Measurements from ENCODE around the gene TGM6.

Gene TGM6

GRCh38 chr20:2350606-2351005, 30.1 kb upstream of the TGM6 start:
- TF ChIP-seq CTCF (IDR thresholded peaks at IDR 0.05; ENCODE audit: low read depth, low read length): no peak
- no peak for DNase-seq
- no peak overlapping the region for H3K4me3 ChIP-seq (ENCODE audit: low read depth, low read length)

DNA sequence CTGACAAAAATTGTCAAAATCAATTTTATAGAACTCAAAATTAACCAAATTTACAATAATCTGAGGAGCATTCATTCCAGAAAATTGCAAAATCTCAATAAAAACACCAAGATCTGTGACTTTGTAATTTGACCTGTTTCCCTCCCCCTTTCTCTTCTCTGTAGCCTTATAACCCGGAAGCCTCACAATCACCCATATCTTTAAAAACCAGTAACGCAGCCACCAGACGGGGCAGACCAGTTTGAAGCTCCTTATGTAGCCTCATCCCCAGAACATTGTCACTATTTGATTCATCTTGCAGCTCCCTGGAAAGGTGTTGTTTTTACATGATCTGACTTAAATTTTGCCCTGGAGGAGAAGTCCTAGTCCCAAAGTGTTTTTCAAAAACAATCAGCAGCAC, 27.5 kb upstream of the TGM6 start:
- H3K4me3 ChIP-seq (ENCODE audit: low read depth, low read length): no peak overlapping the region
- peaks cover 2% of the 10 kb centered on the region for H3K27me3 ChIP-seq (ENCODE audit: insufficient read depth, low read depth, severe bottlenecking)
- no peaks in the 10 kb centered on the region for H3K9me3 ChIP-seq (ENCODE audit: severe bottlenecking)
- DNase-seq: no peak
- H3K27ac ChIP-seq: no peak overlapping the region
- no peaks in the 10 kb centered on the region for H3K36me3 ChIP-seq
- no peak for TF ChIP-seq CTCF (IDR thresholded peaks at IDR 0.05; ENCODE audit: low read depth, low read length)

More at GRCh38 chr20:2350606-2351005, 30.1 kb upstream of the TGM6 start:
- Histone ChIP-seq H3K27ac (no peak overlapping the region), H3K36me3 (no peaks in the 10 kb centered on the region), H3K27me3 (ENCODE audit: insufficient read depth, low read depth, severe bottlenecking) (no peaks in the 10 kb centered on the region), H3K9me3 (ENCODE audit: severe bottlenecking) (no peaks in the 10 kb centered on the region)

DNA sequence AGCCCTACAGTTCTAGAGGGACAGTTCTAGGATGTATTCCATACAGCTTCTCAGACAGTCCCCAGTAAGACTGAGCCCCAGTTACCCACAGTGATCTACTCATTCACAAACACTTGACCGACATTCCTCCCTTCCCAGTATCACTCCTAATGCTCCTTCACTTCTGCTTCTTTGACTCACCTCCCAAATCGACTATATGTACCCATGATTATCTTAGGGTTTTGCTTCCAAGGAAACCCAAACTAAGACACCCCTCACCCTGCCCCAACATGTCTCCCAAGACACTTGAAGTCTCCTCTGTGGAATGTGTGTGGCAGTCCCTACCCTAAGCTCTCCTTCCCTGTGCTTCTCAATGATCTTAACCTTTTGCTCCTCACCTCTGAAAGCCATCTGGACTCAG, 23.6 kb upstream of the TGM6 start:
- Histone ChIP-seq H3K27ac (no peak overlapping the region), H3K36me3 (no peaks in the 10 kb centered on the region), H3K9me3 (ENCODE audit: severe bottlenecking) (peaks cover 5% of the 10 kb centered on the region), H3K4me3 (ENCODE audit: low read depth, low read length) (no peak overlapping the region), H3K27me3 (ENCODE audit: insufficient read depth, low read depth, severe bottlenecking) (peaks cover 2% of the 10 kb centered on the region)
- DNase-seq: no peak
- TF ChIP-seq CTCF (IDR thresholded peaks at IDR 0.05; ENCODE audit: low read depth, low read length): no peak

GRCh38 chr20:2358006-2358405, 22.7 kb upstream of the TGM6 start:
- Histone ChIP-seq H3K4me3 (ENCODE audit: low read depth, low read length) (no peak overlapping the region), H3K27ac (no peak overlapping the region), H3K36me3 (no peaks in the 10 kb centered on the region), H3K9me3 (ENCODE audit: severe bottlenecking) (peaks cover 5% of the 10 kb centered on the region), H3K27me3 (ENCODE audit: insufficient read depth, low read depth, severe bottlenecking) (peaks cover 2% of the 10 kb centered on the region)
- no peak for DNase-seq
- no peak for TF ChIP-seq CTCF (IDR thresholded peaks at IDR 0.05; ENCODE audit: low read depth, low read length)

DNA sequence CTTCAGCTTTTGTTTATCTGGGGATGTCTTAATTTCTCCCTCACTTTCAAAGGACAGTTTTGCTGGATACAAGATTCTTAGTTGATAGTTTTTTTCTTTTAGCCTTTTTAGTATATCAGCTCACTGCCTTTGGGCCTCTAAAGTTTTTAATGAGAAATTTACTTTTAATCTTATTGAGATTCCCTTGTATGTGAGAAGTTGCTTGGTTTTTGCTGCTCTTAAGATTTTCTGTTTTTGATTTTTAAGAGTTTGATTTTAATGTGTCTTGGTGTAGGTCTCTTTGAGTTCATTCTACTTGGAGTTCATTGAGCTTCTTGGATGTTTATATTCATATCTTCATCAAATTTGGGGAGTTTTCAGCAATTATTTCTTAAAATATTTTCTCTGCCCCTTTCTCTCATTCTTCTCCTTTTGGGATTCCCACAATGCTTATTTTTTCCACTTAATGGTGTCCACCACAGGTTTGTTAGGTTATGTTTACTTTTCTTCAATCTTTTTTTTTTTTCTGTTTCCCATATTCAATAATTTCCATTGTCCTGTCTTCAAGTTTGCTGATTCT, 19.6 kb upstream of the TGM6 start:
- H3K27me3 ChIP-seq (ENCODE audit: insufficient read depth, low read depth, severe bottlenecking): peaks cover 5% of the 10 kb centered on the region
- no peak overlapping the region for H3K4me3 ChIP-seq (ENCODE audit: low read depth, low read length)
- H3K27ac ChIP-seq: no peak overlapping the region
- no peak for TF ChIP-seq CTCF (IDR thresholded peaks at IDR 0.05; ENCODE audit: low read depth, low read length)
- no peaks in the 10 kb centered on the region for H3K36me3 ChIP-seq
- peaks cover 5% of the 10 kb centered on the region for H3K9me3 ChIP-seq (ENCODE audit: severe bottlenecking)
- DNase-seq: no peak

DNA sequence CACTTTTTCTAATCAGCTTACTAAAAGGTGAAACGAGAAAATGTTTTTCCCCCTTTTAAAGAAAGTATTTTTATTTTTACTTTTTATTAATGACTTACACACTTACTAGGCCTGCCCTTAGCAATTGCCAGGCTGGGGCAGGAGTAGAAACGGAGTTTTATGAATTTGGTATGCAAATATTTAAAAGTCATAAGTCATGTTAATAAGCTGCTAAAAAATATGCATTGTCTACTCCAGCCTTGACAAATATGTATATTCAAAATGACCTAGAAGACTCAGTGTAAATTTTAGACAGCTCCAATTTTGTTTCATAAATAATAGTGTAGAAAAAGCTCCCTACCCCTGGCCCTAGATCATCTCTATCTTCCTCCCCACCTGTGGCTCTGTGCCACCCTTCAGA, 17.5 kb upstream of the TGM6 start:
- H3K27ac ChIP-seq: no peak overlapping the region
- no peak for TF ChIP-seq CTCF (IDR thresholded peaks at IDR 0.05; ENCODE audit: low read depth, low read length)
- no peaks in the 10 kb centered on the region for H3K36me3 ChIP-seq
- H3K9me3 ChIP-seq (ENCODE audit: severe bottlenecking): peaks cover 5% of the 10 kb centered on the region
- peaks cover 8% of the 10 kb centered on the region for H3K27me3 ChIP-seq (ENCODE audit: insufficient read depth, low read depth, severe bottlenecking)
- no peak for DNase-seq
- no peak overlapping the region for H3K4me3 ChIP-seq (ENCODE audit: low read depth, low read length)
